MM.1S (cell line): ENCODE data around the gene CENPM.

ENCODE experiments used
- EZH2 ChIP-seq: fragments of 300-600 bp; sonication (generic); optimal IDR thresholded peaks from 2 replicates; pipeline ENCODE3; 2017; ENCODE audit warnings: low read depth, mild to moderate bottlenecking, antibody characterized with exemption, low read length, mixed read lengths
- EZH2phosphoT487 ChIP-seq: fragments of 300-600 bp; sonication (generic); IDR thresholded peaks from 2 replicates; pipeline ENCODE4 v1.6.1; 2018; ENCODE audit warnings: antibody characterized with exemption, low read length
- TF ChIP-seq, protein P1 (sequence below): fragments of 300-600 bp; sonication (generic); IDR thresholded peaks from 2 replicates; pipeline ENCODE4 v1.5.1; 2016; ENCODE audit warnings: antibody characterized with exemption, low read length, mixed read lengths

DNA sequence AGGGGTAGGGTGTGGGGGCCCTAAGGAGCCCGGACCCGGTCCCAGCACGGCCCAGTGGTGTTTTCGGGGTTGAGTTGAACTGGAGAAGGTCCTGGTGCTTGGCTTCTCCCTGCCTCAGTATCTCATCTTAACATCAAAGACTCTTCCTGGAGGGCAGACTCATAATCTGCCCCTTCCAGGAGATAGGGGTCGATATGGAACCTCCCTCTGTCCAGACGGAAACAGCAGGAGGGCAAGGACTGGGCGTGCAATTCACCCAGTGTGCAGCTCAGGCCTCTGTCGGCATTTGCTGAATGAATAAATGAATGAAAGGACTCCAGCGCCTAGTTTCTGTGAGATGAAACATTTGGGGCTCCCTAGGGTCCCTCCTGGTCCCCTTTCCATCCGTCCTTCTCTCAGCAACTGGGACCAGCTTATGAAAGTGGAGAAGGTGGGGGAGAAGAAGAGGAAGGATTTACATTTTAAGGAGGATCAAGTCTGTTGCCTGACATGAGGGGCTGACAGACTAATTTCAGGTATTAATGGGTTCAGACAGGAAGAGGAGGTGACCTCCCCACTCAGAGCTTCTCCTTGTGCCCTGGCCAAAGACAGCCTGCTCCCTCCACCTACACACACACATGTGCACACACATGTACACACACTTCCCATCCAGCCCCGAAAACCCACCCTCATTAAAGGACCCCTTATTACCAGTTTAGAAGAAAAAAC, 31.0 kb downstream of the CENPM start:
- TF ChIP-seq, protein P1, sequence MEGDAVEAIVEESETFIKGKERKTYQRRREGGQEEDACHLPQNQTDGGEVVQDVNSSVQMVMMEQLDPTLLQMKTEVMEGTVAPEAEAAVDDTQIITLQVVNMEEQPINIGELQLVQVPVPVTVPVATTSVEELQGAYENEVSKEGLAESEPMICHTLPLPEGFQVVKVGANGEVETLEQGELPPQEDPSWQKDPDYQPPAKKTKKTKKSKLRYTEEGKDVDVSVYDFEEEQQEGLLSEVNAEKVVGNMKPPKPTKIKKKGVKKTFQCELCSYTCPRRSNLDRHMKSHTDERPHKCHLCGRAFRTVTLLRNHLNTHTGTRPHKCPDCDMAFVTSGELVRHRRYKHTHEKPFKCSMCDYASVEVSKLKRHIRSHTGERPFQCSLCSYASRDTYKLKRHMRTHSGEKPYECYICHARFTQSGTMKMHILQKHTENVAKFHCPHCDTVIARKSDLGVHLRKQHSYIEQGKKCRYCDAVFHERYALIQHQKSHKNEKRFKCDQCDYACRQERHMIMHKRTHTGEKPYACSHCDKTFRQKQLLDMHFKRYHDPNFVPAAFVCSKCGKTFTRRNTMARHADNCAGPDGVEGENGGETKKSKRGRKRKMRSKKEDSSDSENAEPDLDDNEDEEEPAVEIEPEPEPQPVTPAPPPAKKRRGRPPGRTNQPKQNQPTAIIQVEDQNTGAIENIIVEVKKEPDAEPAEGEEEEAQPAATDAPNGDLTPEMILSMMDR: no peak
- TF ChIP-seq EZH2 (no peak), EZH2phosphoT487 (no peak)
